Measurements from ENCODE around the gene HILPDA.
A peak's percentile ranks its signal among the peaks of the same experiment; 100 is the strongest.

HILPDA gene, protein sequence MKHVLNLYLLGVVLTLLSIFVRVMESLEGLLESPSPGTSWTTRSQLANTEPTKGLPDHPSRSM

DNA sequence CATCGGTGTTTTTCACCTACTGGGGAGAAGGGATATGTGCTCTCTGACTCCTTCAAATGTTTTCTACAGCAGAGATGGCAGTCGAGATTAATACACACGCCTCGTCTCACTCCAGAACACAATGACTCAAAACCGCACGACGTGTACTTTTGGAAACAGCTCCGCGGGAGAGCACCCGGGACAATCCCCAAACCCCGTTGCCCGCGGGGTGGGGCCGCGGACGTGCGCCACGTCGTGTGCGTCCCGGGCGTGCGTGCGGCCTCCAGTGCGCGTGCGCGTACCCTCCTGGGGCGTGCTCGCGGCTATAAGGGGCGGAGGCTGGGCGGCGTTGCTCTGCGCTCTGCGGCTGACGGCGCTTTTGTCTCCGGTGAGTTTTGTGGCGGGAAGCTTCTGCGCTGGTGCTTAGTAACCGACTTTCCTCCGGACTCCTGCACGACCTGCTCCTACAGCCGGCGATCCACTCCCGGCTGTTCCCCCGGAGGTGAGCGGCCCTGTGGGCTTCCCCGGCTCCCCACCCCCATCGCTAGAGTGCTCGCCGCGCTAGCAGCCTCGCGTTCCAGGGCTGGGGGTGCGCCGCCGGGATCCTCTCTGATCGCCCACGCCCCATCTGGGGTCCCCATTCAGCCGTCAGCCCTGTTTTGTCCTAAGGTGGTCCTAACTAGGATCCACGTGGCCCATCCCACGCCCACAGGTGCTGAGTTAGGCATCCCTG lies at the start of gene HILPDA:
TSS of gene HILPDA (plus strand) at position 336 of the 712 bp plus-strand sequence. CDS start 1,391 bp downstream, outside the sequence.
- DNase-seq (ENCODE audit: low read depth in 1 of 2, low spot score in 1 of 2) = peak; percentile 79 to 93

DNA sequence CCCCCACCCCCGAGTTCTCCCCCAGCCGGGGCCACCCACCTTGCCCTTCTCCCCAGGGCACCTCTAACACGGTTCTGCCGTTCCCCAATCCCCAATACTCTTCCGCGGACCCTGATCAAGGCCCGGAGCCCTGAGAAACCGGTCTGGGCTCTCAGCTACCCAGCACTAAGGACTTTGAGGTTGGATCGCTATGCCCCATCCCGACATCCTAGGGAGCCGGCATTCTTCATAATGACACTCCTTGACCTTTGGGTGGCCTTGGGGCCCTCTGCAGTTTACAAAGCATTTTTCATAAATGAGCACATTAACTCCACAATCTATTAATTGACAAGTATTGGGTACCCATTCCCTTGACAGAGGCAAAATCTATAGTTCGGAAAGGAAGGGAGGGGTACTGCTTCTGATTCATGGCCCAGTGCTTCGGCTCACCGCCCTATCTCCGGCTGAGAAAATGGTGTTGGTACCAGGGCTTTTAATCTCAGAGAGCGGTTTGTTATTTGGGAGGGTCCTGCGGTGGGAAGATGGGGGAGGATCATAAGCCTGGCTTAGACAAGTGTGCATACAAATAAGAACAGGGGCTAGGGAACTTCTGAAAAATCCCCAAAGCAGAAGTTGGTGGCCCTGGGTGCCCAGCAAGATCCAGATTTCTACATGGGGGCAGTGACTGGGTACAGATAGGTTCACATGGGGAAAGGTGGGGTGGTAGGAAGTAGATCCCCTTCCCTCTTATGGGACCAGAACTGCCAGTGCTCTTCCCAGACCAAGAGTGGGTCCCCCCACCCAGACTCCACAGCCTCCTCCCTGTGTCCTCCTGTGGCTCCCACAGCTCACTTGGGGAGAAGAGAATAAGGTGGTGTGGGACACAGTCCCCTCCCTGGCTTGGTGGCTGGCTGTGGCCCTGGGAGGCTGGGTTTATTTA lies 49.1 kb upstream of the HILPDA start:
- DNase-seq (ENCODE audit: low read depth in 1 of 2, low spot score in 1 of 2) = no peak

DNA sequence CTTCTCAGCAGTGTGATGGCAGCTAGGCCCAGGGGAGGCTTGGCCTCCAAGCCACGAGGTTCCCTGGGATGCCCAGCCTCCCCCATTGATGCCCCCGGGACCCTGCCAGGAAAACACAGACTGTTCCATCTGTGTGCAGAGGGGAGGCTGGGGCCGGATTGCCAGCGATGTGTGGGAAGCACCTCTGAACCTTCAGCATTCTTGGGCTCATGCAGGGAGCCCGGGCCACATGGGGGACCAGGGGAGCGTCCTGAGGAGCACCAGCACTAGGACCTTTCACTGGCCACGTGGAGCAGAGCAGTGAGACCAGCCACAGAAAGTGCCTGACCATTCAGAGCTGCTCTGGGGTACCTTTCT lies 48.5 kb upstream of the HILPDA start:
- DNase-seq (ENCODE audit: low read depth in 1 of 2, low spot score in 1 of 2) = no peak

DNA sequence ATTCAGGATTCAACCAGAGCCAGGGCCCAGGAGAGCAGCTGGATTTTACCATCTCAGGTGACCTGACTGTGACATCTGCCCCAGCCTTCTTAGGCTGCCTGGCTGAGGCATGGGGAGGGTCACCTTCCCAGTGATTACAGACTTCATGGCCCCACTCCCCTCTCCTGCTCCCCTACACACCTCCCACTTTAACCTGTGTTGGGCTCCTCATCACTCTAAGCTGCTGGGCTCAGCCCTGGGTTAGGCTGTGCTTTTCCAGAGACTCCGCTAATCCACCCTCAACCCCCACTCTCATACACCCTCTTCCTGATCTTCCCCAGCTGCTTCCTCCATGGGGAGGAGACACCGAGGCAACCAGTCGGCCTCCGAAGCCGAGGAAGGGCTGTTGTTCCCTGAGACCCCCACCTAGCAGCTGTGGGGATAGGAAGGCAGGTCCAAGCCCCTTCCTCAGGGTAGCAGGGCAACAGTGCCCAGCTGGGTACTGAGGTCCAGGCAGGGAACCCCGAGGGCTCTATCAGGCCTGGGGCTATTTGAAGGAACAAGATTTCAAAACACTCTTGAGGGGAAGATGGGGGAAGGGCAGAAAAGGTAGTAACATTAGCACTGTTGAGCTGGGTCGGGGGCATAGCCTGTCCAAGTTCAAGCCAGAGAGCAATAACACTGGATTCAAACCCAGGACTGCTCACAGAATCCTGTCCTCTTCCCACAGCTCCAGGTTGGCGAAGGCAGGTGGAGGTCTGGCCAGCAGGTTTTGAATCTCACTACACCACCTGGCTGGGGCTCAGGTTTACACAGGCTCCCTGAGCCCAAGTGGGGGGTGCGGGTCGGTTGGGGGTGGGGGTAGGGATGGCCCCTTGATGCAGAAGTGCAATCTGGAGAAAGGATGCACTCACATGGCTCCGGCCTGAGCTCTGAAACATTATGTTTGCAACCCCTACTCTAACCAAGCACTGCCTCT lies 47.6 kb upstream of the HILPDA start:
- DNase-seq (ENCODE audit: low read depth in 1 of 2, low spot score in 1 of 2) = no peak

DNA sequence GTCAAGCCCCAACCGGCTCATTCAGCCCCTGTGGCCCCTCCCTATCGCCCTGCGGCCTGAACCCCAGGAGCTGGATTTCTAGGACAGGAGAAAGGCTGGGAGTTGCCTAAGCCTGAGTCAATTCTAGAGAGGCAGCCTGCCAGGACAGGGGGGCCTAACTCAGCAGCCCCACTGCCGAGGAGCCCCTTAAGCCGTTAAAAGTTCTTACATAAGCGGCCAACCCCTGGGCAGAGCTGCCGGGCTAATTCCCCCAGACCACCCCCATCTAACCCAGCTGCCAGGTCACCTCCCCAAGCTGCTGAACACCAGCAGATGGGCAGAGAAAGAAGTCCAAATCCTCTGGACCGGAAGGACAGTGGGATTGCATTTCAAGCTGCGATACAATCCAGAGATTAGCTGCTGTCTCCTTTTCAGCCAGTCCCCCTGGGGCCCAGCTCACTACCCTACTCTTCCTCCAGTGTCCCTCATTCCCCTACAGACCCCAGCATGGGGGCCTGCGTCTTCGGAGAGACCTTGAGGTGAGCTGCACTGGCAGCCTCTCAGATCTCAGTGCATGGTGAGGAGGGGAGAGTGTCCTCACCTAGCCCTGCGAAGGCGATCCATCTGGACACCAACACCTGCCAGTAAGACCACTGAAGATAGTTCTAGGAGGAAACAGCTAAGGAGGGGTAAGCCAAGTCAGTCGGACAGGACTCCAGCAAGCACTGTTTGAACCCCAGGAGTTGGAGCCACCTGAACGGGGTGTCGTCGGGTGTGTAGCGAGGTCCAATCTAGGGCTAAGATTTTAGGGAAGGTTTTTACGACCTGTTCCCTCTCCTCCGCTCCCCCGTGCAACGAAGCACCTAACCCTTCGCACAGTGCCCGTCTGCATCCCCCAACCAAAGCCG lies 46.7 kb upstream of the HILPDA start:
- DNase-seq (ENCODE audit: low read depth in 1 of 2, low spot score in 1 of 2) = no peak

DNA sequence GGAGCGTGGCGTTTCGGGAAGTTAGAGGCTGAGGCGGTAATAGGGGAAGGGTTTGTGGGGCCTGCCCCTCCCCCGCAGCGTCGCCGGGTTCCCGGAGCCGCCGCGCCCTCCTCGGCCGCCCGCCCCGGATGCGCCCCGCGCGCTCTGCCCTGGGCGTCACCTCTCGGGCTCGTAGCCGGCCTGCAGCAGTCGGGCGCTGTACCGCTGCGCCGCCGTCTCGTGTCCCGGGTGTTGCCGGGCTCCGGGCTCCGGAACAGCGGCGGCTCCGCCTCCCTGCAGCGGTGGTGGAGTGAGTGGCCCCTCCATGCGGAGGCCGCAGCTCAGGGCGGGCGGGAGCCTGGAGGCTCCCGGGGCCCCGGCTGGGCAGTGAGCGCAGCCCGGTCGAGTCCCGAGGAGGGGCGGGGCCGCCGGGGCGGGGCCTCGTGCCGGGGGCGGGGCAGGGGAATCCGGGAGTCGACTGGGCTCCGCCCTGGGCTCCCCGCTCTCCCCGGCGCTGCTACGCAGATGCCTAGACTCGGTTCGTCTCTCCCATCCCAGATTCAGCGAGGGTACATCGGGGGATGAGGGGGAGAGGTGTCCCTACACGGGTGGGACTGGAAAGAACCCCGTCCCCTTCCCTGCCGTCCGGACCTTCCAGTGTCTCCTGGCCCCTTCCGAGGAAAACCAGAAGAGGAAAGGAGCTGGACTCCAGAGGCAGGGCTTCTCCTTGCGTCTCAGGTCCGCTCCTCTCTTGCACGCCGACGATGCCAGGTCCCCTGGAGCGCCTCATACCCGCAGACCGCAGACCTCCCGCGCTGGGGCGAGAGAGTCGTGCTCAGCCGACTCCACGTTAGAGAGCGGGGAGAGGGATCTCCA lies 45.9 kb upstream of the HILPDA start, which contains the start of gene IMPDH1:
TSS of gene IMPDH1 (minus strand) at position 387 of the 855 bp plus-strand sequence. CDS start at position 306, 81 bp downstream.
- DNase-seq (ENCODE audit: low read depth in 1 of 2, low spot score in 1 of 2) = peak; percentile 72 to 73

DNA sequence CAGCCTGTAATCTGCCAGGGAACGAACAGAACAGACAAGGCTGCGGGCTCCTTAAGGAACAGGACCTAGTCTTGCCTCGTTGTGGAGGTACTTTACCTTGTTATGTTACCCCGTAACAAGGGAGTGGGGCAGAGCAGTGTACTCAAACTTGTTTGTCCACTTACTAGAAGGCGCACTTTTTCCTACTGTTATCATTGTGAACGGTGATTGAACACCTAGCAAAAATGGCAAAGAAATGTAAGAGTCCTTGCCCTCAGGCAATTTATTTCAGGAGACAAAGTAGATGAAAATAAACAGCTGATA lies 45.3 kb upstream of the HILPDA start:
- DNase-seq (ENCODE audit: low read depth in 1 of 2, low spot score in 1 of 2) = no peak

DNA sequence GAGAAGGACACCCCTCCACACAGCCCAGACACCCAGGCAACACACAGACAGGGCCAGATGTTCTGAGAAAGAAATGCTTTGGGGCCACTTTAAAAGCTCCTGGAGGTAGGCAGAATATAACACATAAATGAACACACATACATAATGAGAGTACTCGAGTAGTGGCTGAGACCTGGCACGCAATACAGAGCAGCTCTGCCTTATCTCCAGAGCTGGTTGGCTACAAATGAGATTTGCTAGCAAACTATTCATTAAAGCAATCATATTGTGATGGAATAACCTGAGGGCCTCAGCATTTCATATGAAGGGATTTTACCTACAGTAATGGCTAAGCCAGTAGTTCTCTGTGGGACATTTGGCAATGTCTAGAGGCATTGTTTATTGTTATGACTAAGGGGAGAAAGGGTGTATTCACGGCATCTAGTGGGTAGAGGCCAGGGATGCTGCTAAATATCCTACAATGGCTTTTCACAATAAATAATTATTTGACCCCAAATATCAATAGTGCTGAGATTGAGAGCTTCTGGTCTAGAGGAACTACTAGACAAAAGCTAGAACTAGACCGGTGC lies 40.4 kb upstream of the HILPDA start:
- no peak for DNase-seq (ENCODE audit: low read depth in 1 of 2, low spot score in 1 of 2)

DNA sequence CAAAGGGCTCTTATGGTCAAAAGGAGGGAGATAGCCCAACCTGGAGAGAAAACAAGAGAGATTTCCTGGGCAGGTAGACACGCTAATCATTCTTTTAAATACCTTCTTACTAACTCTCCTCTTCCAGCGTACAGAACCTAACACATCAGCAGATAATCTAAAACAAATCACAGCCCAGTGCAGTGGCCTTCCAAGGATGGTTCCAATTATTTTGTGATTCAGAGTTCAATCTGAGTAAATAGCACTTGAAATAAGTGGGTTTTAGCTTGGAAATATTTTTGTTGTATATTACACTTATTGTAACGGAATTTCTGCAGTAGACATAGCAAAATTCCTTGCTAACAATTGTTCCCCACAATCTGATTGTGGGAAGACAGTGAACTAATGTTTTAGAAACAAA lies 38.6 kb upstream of the HILPDA start:
- no peak for DNase-seq (ENCODE audit: low read depth in 1 of 2, low spot score in 1 of 2)

DNA sequence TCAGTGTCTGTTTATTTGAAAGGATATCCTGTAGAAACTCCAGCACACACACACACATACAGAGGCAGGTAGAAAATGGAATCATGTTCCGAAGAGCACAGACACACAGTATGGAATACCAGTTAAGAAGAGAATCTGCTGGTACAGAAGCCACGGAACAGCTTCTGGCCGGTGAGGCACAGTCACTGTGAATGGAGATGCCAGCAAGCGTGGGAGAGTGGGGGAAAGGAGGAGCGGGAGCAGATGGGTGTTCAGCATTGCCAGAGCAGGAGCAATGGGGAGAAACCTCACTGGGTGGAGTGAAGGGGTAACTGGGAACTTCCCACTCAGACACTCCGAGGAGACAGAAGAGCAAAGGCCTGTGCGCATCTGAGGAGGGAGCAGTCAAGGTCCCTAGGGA lies 36.4 kb upstream of the HILPDA start:
- no peak for DNase-seq (ENCODE audit: low read depth in 1 of 2, low spot score in 1 of 2)

DNA sequence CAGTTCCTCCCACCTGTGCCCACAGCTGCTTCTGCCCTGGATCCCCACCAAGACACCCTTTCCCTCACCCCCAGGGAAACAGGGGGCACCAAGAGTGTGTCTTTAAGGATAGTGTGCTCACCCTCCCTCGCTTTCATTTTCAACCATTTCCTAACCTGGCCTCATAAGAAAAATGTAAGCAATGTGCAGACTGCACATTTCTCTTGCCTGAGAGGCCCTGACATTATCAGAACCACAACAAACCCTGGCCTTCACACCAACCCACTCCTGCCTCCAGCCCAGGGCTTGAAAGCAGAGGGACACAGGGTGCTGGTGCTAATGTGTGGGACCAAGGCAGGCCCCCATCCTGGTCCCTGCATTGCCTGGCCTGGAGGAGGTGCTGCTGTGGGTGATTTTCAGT lies 34.9 kb upstream of the HILPDA start:
- no peak for DNase-seq (ENCODE audit: low read depth in 1 of 2, low spot score in 1 of 2)

DNA sequence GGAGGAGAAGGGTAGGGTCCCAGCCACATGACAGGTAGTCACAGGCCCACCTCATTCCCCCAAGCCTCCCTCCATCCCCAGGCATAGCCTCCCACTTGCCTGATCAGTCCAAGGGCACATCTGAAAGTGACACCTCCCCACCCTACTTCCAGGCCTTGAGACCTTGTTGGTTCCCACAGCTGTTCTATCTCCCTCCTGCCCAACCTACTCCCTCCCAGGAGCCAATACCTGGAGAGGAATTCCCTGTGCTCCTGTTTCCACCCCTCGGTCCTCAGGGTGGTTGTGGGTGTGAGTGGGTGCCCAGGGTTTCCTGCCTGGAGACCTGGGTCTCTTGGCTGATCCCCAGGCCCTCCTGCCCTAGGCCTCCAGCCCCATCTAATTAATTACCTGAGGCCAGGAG lies 34.3 kb upstream of the HILPDA start:
- no peak for DNase-seq (ENCODE audit: low read depth in 1 of 2, low spot score in 1 of 2)

DNA sequence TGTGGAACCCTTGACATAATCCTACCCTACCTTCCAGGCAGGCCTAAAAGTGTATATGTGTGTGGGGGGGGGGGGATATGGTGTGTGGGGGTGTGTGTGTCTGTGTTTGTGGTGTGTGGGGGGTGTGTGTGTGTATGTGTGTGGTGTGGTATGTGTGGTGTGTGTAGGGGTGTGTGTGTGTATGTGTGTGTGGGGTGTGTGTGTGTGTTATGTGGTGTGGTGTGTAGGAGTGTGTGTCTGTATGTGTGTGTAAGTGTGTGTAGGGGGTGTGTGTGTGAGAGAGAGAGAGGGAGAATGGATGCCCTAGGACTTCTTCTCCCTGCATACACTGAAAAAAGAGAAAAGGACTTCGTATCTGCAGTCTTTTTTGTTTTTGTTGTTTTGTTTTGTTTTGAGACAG lies 33.6 kb upstream of the HILPDA start:
- DNase-seq (ENCODE audit: low read depth in 1 of 2, low spot score in 1 of 2) = no peak

DNA sequence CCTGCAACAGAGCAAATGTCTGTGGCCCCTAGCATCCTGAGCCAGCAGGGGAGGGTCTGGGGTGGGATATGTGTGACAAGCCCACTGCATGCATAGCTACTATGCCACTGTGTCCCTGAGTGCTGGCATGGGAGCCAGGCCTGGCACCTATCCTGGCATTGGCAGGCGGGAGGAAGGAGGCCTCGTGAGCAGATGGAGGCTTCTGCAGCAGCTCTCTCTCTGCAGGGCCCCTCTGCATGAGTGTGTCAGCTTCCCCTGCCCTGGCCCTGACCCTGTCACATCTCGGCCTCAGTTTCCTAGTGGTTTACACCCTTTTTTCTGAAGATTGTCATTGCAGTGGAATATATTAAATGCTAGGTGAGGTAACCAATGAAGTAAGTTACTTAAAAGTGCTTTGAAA lies 32.8 kb upstream of the HILPDA start:
- no peak for DNase-seq (ENCODE audit: low read depth in 1 of 2, low spot score in 1 of 2)

DNA sequence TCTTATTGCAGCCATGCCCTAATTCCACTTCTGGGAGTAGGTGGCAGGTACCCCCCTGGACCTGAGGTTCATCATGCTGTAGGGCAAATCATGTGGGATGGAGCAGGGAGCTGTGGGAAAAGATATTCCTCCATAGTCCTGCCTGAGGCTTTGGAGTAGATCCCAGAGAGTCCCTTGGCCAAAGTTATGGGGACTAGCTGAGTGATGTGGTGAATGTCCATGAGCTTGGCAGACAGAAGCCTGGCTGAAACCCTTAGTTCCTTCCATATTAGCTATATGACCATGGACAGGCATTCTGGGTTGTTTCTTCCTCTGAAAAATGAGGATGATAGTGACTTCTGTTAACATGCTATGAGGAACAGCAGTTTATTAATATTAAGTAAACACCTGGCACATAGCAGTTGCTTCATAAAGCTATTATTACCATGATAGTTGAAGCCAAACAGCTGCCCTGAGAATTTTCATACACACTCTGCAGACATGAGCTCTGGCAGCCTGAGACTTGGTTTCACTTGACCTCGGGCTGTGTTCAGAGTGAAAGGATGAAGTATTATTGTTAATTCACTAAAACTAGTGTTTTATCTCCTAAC lies 30.9 kb upstream of the HILPDA start:
- DNase-seq (ENCODE audit: low read depth in 1 of 2, low spot score in 1 of 2) = no peak

DNA sequence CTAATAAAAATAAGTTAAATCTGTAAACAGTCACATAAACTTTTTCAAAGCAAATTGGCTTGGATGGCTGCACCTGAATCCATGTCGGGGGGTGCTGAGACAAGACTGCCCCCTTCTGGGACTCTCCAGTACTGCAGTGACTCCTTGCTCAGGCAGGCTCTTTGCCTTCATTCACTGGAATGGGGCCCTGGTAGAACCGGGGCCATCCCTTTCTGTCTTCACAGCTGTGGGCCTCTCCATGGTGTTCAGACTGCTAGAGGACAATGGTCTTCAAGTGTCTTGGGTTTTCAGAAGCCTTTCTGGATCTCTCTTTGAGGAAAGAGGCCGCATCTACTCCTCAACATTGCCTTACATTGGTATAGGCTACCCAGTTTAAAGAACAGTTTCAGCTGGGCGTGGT lies 29.8 kb upstream of the HILPDA start:
- peak; percentile 58 to 75 for DNase-seq (ENCODE audit: low read depth in 1 of 2, low spot score in 1 of 2)

DNA sequence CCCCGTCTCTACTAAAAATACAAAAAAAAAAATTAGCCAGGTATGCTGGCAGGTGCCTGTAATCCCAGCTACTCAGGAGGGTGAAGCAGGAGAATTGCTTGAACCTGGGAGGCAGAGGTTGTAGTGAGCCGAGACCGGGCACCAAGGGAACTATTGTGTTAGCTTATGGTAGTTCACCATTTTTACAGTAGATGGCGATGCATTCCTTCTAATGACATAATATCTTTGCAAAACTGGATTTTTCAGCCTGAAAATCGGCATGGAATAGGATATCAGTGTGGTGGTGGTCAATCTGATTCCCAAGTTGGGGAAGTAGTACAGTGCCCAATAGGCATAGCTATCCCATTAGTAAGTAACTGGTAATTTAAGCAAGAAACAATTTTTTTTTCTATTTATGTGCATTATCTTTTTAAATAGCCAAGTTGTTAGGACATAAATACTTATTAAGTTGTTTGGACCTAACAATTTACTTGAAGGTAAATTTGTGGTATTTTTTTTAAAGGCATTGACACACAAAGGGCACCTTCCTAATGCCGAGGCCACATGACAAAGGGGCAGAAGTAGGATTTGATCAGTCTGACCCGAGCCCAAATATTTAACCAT lies 28.3 kb upstream of the HILPDA start:
- no peak for DNase-seq (ENCODE audit: low read depth in 1 of 2, low spot score in 1 of 2)

DNA sequence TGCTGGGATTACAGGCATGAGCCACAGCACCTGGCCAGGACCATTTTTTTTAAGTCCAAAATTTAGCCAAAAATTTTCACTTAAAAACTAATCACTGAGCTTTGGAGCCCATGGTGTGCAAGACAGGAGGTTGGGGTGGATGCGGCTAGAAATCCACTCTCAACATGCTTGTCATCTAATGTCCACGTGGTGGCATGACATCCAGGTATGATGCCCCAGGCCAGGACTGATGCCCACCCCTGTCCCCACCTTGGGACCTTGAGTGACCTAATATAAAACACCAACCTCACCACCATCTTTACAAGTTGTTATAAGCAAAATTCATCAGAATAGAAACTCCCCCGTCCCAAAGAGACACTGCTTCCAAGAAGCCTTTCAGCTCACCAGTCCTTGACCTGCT lies 25.5 kb upstream of the HILPDA start:
- no peak for DNase-seq (ENCODE audit: low read depth in 1 of 2, low spot score in 1 of 2)
